Measurements from ENCODE around the gene ZNF622. TPM values are rescaled to one million over a fixed set of nuclear protein-coding genes. Genes with fewer than 3 reads are reported as not detected.

The ZNF622 gene
- total RNA-seq, 4 donors from 2014 or later, result 25.8 to 36.1 (median 30.0) TPM

GRCh38 chr5:16492398-16493140 is 27.0 kb upstream of the ZNF622 start:
- intact Hi-C loops (cut with DNase I; ENCODE audit: low total_unique reads), result loop anchor here (10.0 kb wide), 1 partner anchor 52 kb away; no protein-coding TSS in a partner anchor
- WGBS, 2 donors, result 24 to 29% methylated on average over 10 of the region's 10 CpGs
- TF ChIP-seq CTCF (IDR thresholded peaks at IDR 0.05) (no peak), POLR2A (IDR thresholded peaks at IDR 0.05) (no peak)
- H3K4me3 ChIP-seq (ENCODE audit: low read depth, poor library complexity, severe bottlenecking), result no peak overlapping the region
- DNase-seq (ENCODE audit: low spot score in 2 of 2), result peak; percentile 86 to 93

- H3K4me3 ChIP-seq (ENCODE audit: low read depth, poor library complexity, severe bottlenecking), result no peak overlapping the region
- TF ChIP-seq CTCF (IDR thresholded peaks at IDR 0.05) (no peak), POLR2A (IDR thresholded peaks at IDR 0.05) (no peak)
Observed at GRCh38 chr5:16490911-16491310, 25.3 kb upstream of the ZNF622 start.

GRCh38 chr5:16489322-16489791 is 23.8 kb upstream of the ZNF622 start:
- TF ChIP-seq CTCF (IDR thresholded peaks at IDR 0.05) (no peak), POLR2A (IDR thresholded peaks at IDR 0.05) (no peak)
- intact Hi-C loops (cut with DNase I; ENCODE audit: low total_unique reads), result no loop called here

More at GRCh38 chr5:16490911-16491310, 25.3 kb upstream of the ZNF622 start:
- no peak for DNase-seq (ENCODE audit: low spot score in 2 of 2)
- intact Hi-C loops (cut with DNase I; ENCODE audit: low total_unique reads), result loop anchor here (10.0 kb wide), 1 partner anchor 54 kb away; no protein-coding TSS in a partner anchor
- WGBS, 2 donors, result 76 to 77% methylated on average over 8 of the region's 8 CpGs

GRCh38 chr5:16487456-16487855 is 21.9 kb upstream of the ZNF622 start:
- DNase-seq (ENCODE audit: low spot score in 2 of 2), result no peak
- no peak overlapping the region for H3K4me3 ChIP-seq (ENCODE audit: low read depth, poor library complexity, severe bottlenecking)
- WGBS, 2 donors, result 94 to 98% methylated on average over 2 of the region's 2 CpGs
- intact Hi-C loops (cut with DNase I; ENCODE audit: low total_unique reads), result no loop called here
- TF ChIP-seq POLR2A (IDR thresholded peaks at IDR 0.05), result no peak
- TF ChIP-seq CTCF (IDR thresholded peaks at IDR 0.05), result no peak

More at GRCh38 chr5:16489322-16489791, 23.8 kb upstream of the ZNF622 start:
- WGBS, 2 donors, result 5 to 24% methylated on average over 1 of the region's 1 CpG
- H3K4me3 ChIP-seq (ENCODE audit: low read depth, poor library complexity, severe bottlenecking), result no peak overlapping the region
- DNase-seq (ENCODE audit: low spot score in 2 of 2), result no peak

- no peak for DNase-seq (ENCODE audit: low spot score in 2 of 2)
- intact Hi-C loops (cut with DNase I; ENCODE audit: low total_unique reads), result no loop called here
- 81 to 85% methylated on average over 4 of the region's 4 CpGs for WGBS, 2 donors
- TF ChIP-seq POLR2A (IDR thresholded peaks at IDR 0.05) (no peak), CTCF (IDR thresholded peaks at IDR 0.05) (no peak)
- H3K4me3 ChIP-seq (ENCODE audit: low read depth, poor library complexity, severe bottlenecking), result no peak overlapping the region
Observed at GRCh38 chr5:16486711-16487111, 21.1 kb upstream of the ZNF622 start.
